Naive thymus-derived CD4-positive, alpha-beta T cell (primary cell): ENCODE data around the gene PCDHB1. TPM values are rescaled to one million over a fixed set of nuclear protein-coding genes. Genes with fewer than 3 reads are reported as not detected.

Experiments used
- ATAC-seq: fragments of 150-1000 bp; cut with Tn5 transposase; 2 replicates; pipeline ENCODE4 v1.10.0; 2021; ENCODE audit warnings: mild to moderate bottlenecking, moderate library complexity
- CTCF ChIA-PET: fragments of 350-600 bp; sonication (Branson Sonifier 250); formaldehyde crosslinking; loops from one replicate; lab custom pipeline; 2021; ENCODE audit warnings: antibody characterized with exemption; lab: Charles Lee
- POLR2A ChIA-PET: fragments of 350-600 bp; sonication (Branson Sonifier 250); formaldehyde crosslinking; loops from one replicate; lab custom pipeline; 2021; ENCODE audit warnings: antibody characterized with exemption, inconsistent platforms; lab: Charles Lee
- DNase-seq, 9 donors: peaks; one replicate each; pipeline versions ENCODE4 v3.0.0 to v3.0.0-alpha.2; 2020 to 2022; ENCODE audit warnings: mixed read lengths in 1 of 9
- H3K27ac ChIP-seq: one replicate; pipeline ENCODE4 v1.7.0; 2013; ENCODE audit warnings: mild to moderate bottlenecking, low read depth, low read length, moderate library complexity
- H3K27me3 ChIP-seq, 2 donors: one replicate each; pipeline ENCODE4 v1.7.0; 2013; ENCODE audit warnings: low read length in 2 of 2, mild to moderate bottlenecking in 2 of 2, moderate library complexity in 2 of 2; ENCODE audit not compliant: control insufficient read depth in 2 of 2, insufficient read depth in 2 of 2
- H3K36me3 ChIP-seq, 3 experiments: 1 replicate in 2 of 3; 2 replicates in 1 of 3; pipeline ENCODE4 v1.7.0; 2013; ENCODE audit warnings: low read length in 3 of 3, mild to moderate bottlenecking in 3 of 3, moderate library complexity in 1 of 3; ENCODE audit not compliant: insufficient read depth in 3 of 3, control insufficient read depth in 2 of 3
- H3K4me1 ChIP-seq, 2 donors: one replicate each; pipeline ENCODE4 v1.7.0; 2013; ENCODE audit warnings: low read length in 2 of 2, mild to moderate bottlenecking in 2 of 2, moderate library complexity in 1 of 2; ENCODE audit not compliant: control insufficient read depth in 2 of 2, insufficient read depth in 2 of 2
- H3K4me3 ChIP-seq: 2 replicates; pipeline ENCODE4 v1.7.0; 2013; ENCODE audit warnings: mild to moderate bottlenecking, low read length
- H3K9me3 ChIP-seq, 3 experiments: 1 replicate in 2 of 3; 2 replicates in 1 of 3; pipeline ENCODE4 v1.7.0; 2013; ENCODE audit warnings: low read length in 3 of 3; ENCODE audit not compliant: control insufficient read depth in 2 of 3
- H3K27ac Mint-ChIP-seq, 9 donors: one replicate each; pipeline ENCODE4 v1.8.0; 2020 to 2022; ENCODE audit warnings: mixed read lengths in 9 of 9, mild to moderate bottlenecking in 8 of 9, moderate library complexity in 5 of 9, inconsistent platforms in 2 of 9
- H3K27me3 Mint-ChIP-seq, 5 donors: one replicate each; pipeline ENCODE4 v1.8.0; 2021 to 2022; ENCODE audit warnings: mixed read lengths in 5 of 5, mild to moderate bottlenecking in 1 of 5
- H3K36me3 Mint-ChIP-seq, 5 donors: one replicate each; pipeline ENCODE4 v1.8.0; 2020 to 2022; ENCODE audit warnings: mixed read lengths in 5 of 5, mild to moderate bottlenecking in 3 of 5, inconsistent platforms in 1 of 5
- H3K4me1 Mint-ChIP-seq, 7 donors: one replicate each; pipeline ENCODE4 v1.8.0; 2020 to 2022; ENCODE audit warnings: mixed read lengths in 7 of 7, mild to moderate bottlenecking in 3 of 7, inconsistent platforms in 1 of 7
- H3K4me3 Mint-ChIP-seq, 10 donors: one replicate each; pipeline ENCODE4 v1.8.0; 2020 to 2022; ENCODE audit warnings: mild to moderate bottlenecking in 10 of 10, mixed read lengths in 10 of 10, moderate library complexity in 6 of 10, inconsistent platforms in 2 of 10
- H3K9me3 Mint-ChIP-seq, 11 donors: one replicate each; pipeline ENCODE4 v1.8.0; 2020 to 2022; ENCODE audit warnings: mixed read lengths in 11 of 11, mild to moderate bottlenecking in 4 of 11, inconsistent platforms in 1 of 11, moderate library complexity in 1 of 11
- intact Hi-C, 2 donors: fragments of 100-400 bp; cut with micrococcal nuclease; formaldehyde crosslinking; loops; one replicate each; pipeline ENCODE4 v1.15.1; 2023
- polyA plus RNA-seq, 2 donors: library from polyadenylated mRNA; unstranded; fragments of 300-500 nt; fragmentation: Illumina TruSeq; gene quantifications; one replicate each; pipeline ENCODE4 v1.2.3, GENCODE V29; 2021
- total RNA-seq, 6 experiments: library from RNA in 5 of 6; stranded (reverse) in 5 of 6; gene quantifications; 1 replicate in 5 of 6; 2 replicates in 1 of 6; pipeline ENCODE4 v1.2.3 and lab custom pipeline; 2021 to 2026

The PCDHB1 gene
- total and polyA plus RNA-seq, 7 experiments from 2014 or later: not detected

GRCh38 chr5:141003791-141004611, 47.2 kb upstream of the PCDHB1 start:
- CTCF ChIA-PET: no interaction called here
- Histone ChIP-seq H3K27me3 (no peaks in the 10 kb centered on the region), H3K4me1 (no peaks in the 10 kb centered on the region), H3K4me3 (no peak overlapping the region), H3K9me3 (no peaks in the 10 kb centered on the region), H3K27ac (no peak overlapping the region), H3K36me3 (no peaks in the 10 kb centered on the region)
- ATAC-seq: no peak
- peaks cover 0 to 9% (median 9%) of the 10 kb centered on the region in 7 donors for H3K4me1 Mint-ChIP-seq
- H3K4me3 Mint-ChIP-seq: no peak overlapping the region
- H3K27ac Mint-ChIP-seq: no peak overlapping the region
- no peak for DNase-seq
- H3K9me3 Mint-ChIP-seq: peaks cover 0 to 23% (median 5%) of the 10 kb centered on the region in 11 donors
- peaks cover 0 to 15% (median 0%) of the 10 kb centered on the region in 5 donors for H3K36me3 Mint-ChIP-seq
- peaks cover 16 to 57% (median 53%) of the 10 kb centered on the region in 5 donors for H3K27me3 Mint-ChIP-seq
- POLR2A ChIA-PET: no interaction called here
- intact Hi-C loops: no loop called here

- intact Hi-C loops: no loop called here
- peaks cover 0 to 16% (median 5%) of the 10 kb centered on the region in 11 donors for H3K9me3 Mint-ChIP-seq
- peaks cover 0 to 52% (median 36%) of the 10 kb centered on the region in 5 donors for H3K27me3 Mint-ChIP-seq
- H3K4me1 Mint-ChIP-seq: no peaks in the 10 kb centered on the region
- Histone ChIP-seq H3K4me3 (no peak overlapping the region), H3K27ac (no peak overlapping the region), H3K36me3 (no peaks in the 10 kb centered on the region), H3K27me3 (no peaks in the 10 kb centered on the region), H3K9me3 (no peaks in the 10 kb centered on the region), H3K4me1 (no peaks in the 10 kb centered on the region)
- peaks cover 0 to 15% (median 0%) of the 10 kb centered on the region in 5 donors for H3K36me3 Mint-ChIP-seq
- ChIA-PET POLR2A (no interaction called here), CTCF (no interaction called here)
- no peak overlapping the region for H3K27ac Mint-ChIP-seq
- H3K4me3 Mint-ChIP-seq: no peak overlapping the region
- ATAC-seq (no peak), DNase-seq (no peak)
Measured at GRCh38 chr5:141007791-141008190, 43.4 kb upstream of the PCDHB1 start.

GRCh38 chr5:141010047-141010793, 41.0 kb upstream of the PCDHB1 start:
- CTCF ChIA-PET: no interaction called here
- no peak overlapping the region for H3K4me3 Mint-ChIP-seq
- H3K4me1 ChIP-seq: no peaks in the 10 kb centered on the region
- no peak overlapping the region for H3K27ac Mint-ChIP-seq
- no peak overlapping the region for H3K27ac ChIP-seq
- DNase-seq (no peak), ATAC-seq (no peak)
- H3K4me1 Mint-ChIP-seq: no peaks in the 10 kb centered on the region
- intact Hi-C loops: no loop called here
- peaks cover 0 to 13% (median 4%) of the 10 kb centered on the region in 11 donors for H3K9me3 Mint-ChIP-seq
- no peak overlapping the region for H3K4me3 ChIP-seq
- POLR2A ChIA-PET: no interaction called here
- H3K36me3 Mint-ChIP-seq: peaks cover 0 to 15% (median 0%) of the 10 kb centered on the region in 5 donors
- no peaks in the 10 kb centered on the region for H3K27me3 ChIP-seq
- H3K9me3 ChIP-seq: no peaks in the 10 kb centered on the region
- peaks cover 0 to 44% (median 24%) of the 10 kb centered on the region in 5 donors for H3K27me3 Mint-ChIP-seq
- no peaks in the 10 kb centered on the region for H3K36me3 ChIP-seq

- H3K27me3 ChIP-seq: no peaks in the 10 kb centered on the region
- no peak overlapping the region for H3K27ac ChIP-seq
- Mint-ChIP-seq H3K27me3 (peaks cover 0 to 13% (median 0%) of the 10 kb centered on the region in 5 donors), H3K4me1 (no peaks in the 10 kb centered on the region), H3K36me3 (no peaks in the 10 kb centered on the region), H3K9me3 (peaks cover 0 to 6% (median 0%) of the 10 kb centered on the region in 11 donors), H3K27ac (no peak overlapping the region), H3K4me3 (no peak overlapping the region)
- H3K4me1 ChIP-seq: no peaks in the 10 kb centered on the region
- intact Hi-C loops: no loop called here
- no peaks in the 10 kb centered on the region for H3K9me3 ChIP-seq
- ChIA-PET CTCF (no interaction called here), POLR2A (no interaction called here)
- no peak for ATAC-seq
- DNase-seq: no peak
- H3K4me3 ChIP-seq: no peak overlapping the region
- no peaks in the 10 kb centered on the region for H3K36me3 ChIP-seq
Measured at GRCh38 chr5:141017943-141018342, 33.2 kb upstream of the PCDHB1 start.

- POLR2A ChIA-PET: no interaction called here
- no peaks in the 10 kb centered on the region for H3K4me1 Mint-ChIP-seq
Measured at GRCh38 chr5:141022384-141022783, 28.8 kb upstream of the PCDHB1 start.

GRCh38 chr5:141031006-141031405, 20.2 kb upstream of the PCDHB1 start:
- H3K9me3 Mint-ChIP-seq: peaks cover 0 to 5% (median under 1%) of the 10 kb centered on the region in 11 donors
- Histone ChIP-seq H3K4me3 (no peak overlapping the region), H3K27me3 (no peaks in the 10 kb centered on the region), H3K36me3 (no peaks in the 10 kb centered on the region), H3K27ac (no peak overlapping the region), H3K9me3 (no peaks in the 10 kb centered on the region), H3K4me1 (no peaks in the 10 kb centered on the region)
- no peaks in the 10 kb centered on the region for H3K36me3 Mint-ChIP-seq
- H3K4me3 Mint-ChIP-seq: no peak overlapping the region
- no peak overlapping the region for H3K27ac Mint-ChIP-seq
- no peaks in the 10 kb centered on the region for H3K4me1 Mint-ChIP-seq
- intact Hi-C loops: no loop called here
- ChIA-PET POLR2A (no interaction called here), CTCF (no interaction called here)
- DNase-seq: no peak
- H3K27me3 Mint-ChIP-seq: peaks cover 0 to 12% (median 7%) of the 10 kb centered on the region in 5 donors
- no peak for ATAC-seq

More at GRCh38 chr5:141022384-141022783, 28.8 kb upstream of the PCDHB1 start:
- ATAC-seq (no peak), DNase-seq (no peak)
- Histone ChIP-seq H3K4me1 (no peaks in the 10 kb centered on the region), H3K27ac (no peak overlapping the region), H3K36me3 (no peaks in the 10 kb centered on the region), H3K27me3 (no peaks in the 10 kb centered on the region), H3K4me3 (no peak overlapping the region), H3K9me3 (no peaks in the 10 kb centered on the region)
- CTCF ChIA-PET: interaction anchor here (0.9 kb wide), 1 partner anchor 64 kb away, joined by 3 read pairs; no protein-coding TSS in a partner anchor
- intact Hi-C loops: no loop called here
- peaks cover 1 to 11% (median 6%) of the 10 kb centered on the region in 11 donors for H3K9me3 Mint-ChIP-seq
- H3K4me3 Mint-ChIP-seq: no peak overlapping the region
- H3K36me3 Mint-ChIP-seq: peaks cover 0 to 4% (median 0%) of the 10 kb centered on the region in 5 donors
- no peak overlapping the region for H3K27ac Mint-ChIP-seq
- peaks cover 0 to 10% (median 0%) of the 10 kb centered on the region in 5 donors for H3K27me3 Mint-ChIP-seq
